SK-N-MC (cell line): ENCODE measurements around the gene MX2.

Experiments used
- EZH2 ChIP-seq: fragments of 200-600 bp; sonication (generic); IDR thresholded peaks from one replicate; pipeline ENCODE4 v1.6.1; 2017; ENCODE audit warnings: antibody characterized with exemption
- FOXP2 ChIP-seq: optimal IDR thresholded peaks from 2 replicates; pipeline ENCODE3; 2011; ENCODE audit warnings: mild to moderate bottlenecking, moderate library complexity; ENCODE audit not compliant: insufficient read depth; ENCODE audit errors: extremely low read length, control extremely low read depth
- POLR2AphosphoS5 ChIP-seq: IDR thresholded peaks from 2 replicates; pipeline ENCODE4 v1.6.1; 2012; ENCODE audit warnings: mild to moderate bottlenecking, low read depth, low read length, borderline replicate concordance

DNA sequence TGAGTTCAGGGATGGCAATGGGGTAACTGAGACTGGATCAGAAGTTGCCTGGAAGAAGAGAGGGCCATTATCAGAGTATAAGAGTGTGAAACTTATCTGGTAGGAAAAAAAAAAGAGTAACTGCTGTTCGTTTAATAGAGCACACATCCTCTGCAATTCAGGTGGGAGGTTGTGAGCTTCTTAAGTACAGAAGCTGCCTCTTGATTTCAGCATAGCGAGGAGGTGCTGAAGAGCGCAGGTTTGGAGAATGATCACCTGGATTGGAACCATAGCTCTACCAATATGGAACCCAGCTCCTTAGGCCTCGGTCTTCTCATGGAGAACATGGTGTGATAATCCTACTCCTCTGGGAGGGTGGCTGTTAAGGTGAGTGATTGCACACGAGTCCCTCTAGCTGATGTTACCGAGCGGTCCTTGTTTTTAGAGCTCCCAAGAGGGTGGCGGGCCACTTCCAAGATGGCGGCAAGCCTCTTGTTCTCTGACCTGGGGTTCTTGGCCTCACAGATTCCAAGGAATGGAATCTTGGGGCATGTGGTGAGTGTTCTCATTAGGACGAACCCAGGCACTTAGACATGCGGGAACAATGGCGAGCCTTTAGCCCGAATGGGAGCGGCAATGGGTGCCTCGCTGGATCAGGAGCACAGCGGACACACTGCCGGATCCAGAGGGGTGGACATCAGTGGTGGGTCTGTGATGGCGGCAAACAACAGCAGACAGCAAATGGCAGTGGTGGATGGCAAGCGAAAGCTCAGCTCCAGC, 60.9 kb downstream of the MX2 start:
- no peak for TF ChIP-seq POLR2AphosphoS5
- no peak for TF ChIP-seq EZH2
- TF ChIP-seq FOXP2 = no peak
